Erythroblast (primary cell): ENCODE measurements around the gene SPAG16.
"Not testable (repeated sequence)": the region's sequence is repeated elsewhere in the genome, so short reads cannot be mapped to it uniquely, and the experiment has no call there.

Source experiments
- DNase-seq, 2 experiments: peaks; one replicate each; lab custom pipeline; 2025; lab: John Stamatoyannopoulos, UW
- GATA1 ChIP-seq: IDR thresholded peaks from 2 replicates; pipeline ENCODE4 v1.6.1; 2011; ENCODE audit warnings: low read depth, mild to moderate bottlenecking, control low read depth, low read length, moderate library complexity
- POLR2A ChIP-seq: IDR thresholded peaks from 2 replicates; pipeline ENCODE4 v1.6.1; 2011; ENCODE audit warnings: mild to moderate bottlenecking, low read length

The SPAG16 gene

DNA sequence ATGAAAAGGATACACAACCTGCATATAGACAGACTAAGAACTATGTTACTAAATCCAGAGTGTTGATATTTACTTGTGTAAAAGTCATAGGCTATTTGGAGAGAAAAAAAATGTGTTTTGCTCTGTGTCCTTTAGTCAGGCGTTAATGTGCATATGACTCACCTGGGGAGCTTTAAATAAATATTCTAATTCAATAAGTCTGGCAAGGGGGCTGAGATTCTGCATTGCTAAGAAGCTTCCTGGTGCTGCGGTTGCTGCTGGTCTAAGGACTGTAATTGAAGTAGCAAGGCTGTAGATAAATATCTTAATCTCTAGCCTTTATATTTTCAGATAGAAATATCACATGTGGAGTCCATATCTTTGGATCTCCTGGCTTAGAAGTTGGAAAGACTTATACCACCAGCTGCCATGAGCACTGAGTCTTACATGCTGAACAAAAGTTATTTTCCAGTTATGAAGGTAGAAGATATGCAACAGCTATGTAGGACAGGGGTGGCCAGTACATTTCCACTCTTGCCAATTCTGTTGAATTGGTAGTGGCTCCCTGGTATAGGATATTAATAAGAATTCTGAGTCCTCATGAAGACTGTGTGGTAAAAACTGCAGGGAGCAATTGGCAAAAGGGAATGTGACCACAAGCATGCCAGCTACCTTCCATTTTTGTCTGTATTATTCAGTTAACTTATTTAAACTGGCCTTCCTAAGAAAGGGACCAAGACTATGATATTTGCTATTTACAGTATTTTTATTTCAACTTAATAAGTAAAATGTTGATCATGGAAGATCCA, 4.8 kb downstream of the SPAG16 start:
- no peak for DNase-seq
- TF ChIP-seq POLR2A (no peak), GATA1 (no peak)

DNA sequence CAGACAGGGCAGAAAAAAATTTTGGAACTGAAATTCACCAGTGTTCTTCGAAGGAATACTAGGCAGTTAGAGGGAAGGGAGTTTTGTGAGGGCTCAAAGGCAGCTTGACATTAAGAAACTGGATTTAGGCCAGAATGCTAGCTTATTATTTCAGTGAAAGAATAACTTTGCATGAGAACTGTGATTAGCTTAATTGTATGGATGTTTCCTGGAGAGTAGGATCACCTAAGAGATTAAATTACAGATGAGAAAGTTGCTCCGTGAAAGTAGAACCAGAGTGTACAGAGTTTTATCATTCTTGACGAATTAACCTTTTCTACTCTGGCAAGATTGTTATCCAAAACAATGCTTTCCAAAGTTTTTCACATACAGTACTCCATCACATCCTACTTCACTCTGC, 6.2 kb downstream of the SPAG16 start:
- TF ChIP-seq POLR2A = no peak
- TF ChIP-seq GATA1 = no peak
- no peak for DNase-seq

DNA sequence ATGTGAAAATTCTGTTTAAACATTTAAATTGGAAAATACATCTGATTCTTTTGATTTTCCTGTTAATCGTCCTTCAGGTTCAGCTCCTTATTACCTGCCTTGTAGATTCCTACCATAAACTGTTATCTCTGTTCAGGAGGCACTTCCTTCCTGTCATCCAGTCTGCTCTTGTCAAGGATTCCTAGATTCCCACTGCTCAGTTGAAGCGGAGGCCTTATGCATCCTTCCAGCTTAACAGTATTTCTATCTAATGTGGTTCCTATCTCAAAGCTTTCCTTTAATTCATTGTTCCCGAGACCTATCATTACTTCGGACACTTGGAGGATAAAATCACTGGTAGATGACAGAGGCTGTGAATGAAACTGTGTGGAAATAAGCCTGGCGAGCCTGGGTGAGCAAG, 12.0 kb downstream of the SPAG16 start:
- no peak for DNase-seq
- no peak for TF ChIP-seq POLR2A
- TF ChIP-seq GATA1 = no peak

DNA sequence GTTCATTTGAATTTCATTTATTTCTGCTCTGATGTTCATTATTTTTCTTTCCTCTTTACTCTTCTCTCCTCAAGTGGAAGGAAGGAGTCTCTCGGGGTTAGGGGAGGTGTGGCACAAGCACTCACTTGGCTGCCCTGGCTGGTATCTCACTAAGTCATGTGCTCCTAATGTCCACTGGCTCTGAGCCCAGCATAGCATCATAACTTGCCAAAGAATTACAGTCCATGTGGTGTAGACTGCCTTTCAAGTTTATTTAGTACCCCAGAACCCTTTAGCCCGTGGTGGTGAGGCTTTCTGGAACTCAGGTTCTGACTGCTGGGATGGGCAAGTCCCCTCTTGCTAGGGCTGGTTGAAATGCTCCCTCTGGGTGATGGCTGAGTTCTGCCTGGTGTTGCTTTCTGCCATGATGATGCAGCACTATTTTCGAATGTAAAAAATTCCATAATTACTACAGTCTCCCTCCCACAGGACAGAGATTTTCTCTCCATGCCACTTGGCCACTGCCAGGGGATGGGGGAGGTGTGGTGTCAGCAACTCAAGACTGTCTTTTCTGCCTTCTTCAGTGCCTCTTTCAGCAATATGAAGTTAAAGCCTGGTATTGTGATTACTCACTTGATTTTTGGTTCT, 22.2 kb downstream of the SPAG16 start:
- TF ChIP-seq GATA1 (no peak), POLR2A (no peak)
- DNase-seq = peak; percentile 53 to 55

DNA sequence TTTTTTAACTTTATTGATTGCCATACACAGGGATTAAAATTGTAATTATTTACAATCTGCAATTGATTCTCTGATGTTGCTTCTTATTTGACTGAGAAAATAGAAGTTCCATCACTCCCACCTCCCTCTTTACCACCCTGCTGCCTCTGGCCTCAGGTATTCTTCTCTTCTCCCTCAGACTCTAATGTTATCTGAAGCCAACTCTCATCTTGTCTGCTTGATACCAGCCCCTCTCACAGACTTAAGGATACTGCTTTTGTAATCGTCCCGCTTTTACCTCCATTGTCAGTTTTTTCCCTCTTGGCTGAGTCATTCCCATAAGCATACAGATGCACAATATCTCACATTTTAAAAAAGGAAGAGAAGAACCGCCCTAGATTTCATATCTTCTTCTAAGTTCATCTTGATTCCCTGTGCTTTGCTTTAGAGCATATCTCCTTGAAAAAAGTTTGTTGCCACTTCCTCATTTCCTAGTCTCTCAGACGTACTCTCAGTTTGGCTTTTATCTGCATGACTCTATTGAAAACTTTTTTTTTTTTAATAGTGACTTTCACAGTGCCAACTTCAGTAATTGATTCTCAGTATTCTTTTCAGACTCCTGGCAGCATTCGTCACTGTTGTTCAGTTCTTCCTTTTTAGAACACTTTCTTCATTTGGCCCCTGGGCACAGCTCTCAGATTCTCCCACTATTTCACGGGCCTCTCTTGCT, 31.1 kb downstream of the SPAG16 start:
- TF ChIP-seq GATA1 (no peak), POLR2A (no peak)

DNA sequence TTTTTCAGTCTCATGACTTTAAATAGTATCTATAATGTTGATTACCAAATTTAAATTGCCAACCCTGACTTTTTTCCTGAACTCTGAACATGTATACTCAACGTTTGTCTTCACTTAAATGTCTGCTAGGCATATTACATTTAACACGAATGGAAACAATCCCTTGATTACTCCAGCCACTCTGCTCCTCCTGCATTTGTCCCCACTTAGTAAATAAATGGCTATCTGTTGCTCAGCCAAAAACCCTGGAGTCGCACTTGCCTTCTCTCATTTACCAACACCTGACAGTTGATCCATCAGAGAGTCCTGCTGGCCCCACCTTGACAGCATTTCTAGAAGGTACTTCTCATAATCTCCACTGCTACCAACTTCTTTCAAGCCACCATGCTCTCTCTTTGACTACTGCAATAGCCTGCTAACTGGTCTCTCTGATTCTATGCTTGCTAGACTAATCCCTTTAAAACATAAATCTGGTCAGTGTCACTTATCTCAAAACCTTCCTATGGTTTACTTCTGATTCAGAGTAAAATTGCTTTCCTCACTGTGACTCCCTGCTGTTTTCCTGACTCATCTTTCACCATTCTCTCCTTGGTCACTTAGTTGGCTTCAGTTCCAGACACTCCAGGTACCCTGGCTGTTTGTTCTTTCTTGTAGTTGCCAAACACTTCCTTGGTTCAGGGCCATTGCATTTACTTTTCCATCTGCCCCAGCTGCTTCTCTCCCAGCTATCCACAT, 31.9 kb downstream of the SPAG16 start:
- TF ChIP-seq POLR2A = no peak
- no peak for TF ChIP-seq GATA1
- DNase-seq = no peak

More for the DNA sequence above, 31.1 kb downstream of the SPAG16 start:
- no peak for DNase-seq

DNA sequence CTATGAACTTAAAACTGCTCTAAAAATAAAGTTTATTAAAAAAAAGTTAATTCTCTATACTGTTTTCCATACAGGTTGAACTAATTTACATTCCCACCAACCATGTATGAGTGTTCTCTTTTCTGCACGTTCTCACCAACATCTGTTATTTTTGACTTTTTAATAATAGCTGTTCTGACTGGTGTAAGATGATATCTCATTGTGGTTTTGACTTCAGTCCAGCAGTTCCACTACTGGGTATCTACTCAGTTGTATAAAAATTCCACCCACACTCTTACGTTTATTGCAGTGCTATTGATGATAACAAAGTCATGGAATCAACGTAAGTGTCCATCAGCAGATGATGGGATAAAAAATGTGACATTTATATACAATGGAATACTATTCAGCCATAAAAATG, 33.7 kb downstream of the SPAG16 start:
- DNase-seq = peak in 1 of 2 experiments; percentile 1
- no peak for TF ChIP-seq GATA1
- TF ChIP-seq POLR2A = no peak

DNA sequence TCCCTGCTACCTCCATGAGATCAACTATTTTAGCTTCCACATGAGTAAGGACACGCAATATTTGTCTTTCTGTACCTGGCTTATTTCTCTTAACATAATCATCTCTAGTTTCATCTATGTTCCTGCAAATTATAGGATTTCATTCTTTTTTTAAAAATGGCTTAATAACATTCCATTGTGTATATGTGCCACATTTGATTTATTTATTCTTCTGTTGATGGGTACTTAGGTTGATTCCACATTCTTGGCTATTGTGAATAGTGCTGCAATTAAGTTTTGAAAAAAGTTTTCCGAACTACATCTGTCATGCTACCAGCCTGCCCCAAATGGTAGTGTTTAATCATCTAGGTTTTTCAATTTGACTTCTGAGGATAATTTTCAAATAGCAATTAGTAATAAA, 36.3 kb downstream of the SPAG16 start:
- DNase-seq = no peak
- TF ChIP-seq GATA1 (no peak), POLR2A (no peak)

DNA sequence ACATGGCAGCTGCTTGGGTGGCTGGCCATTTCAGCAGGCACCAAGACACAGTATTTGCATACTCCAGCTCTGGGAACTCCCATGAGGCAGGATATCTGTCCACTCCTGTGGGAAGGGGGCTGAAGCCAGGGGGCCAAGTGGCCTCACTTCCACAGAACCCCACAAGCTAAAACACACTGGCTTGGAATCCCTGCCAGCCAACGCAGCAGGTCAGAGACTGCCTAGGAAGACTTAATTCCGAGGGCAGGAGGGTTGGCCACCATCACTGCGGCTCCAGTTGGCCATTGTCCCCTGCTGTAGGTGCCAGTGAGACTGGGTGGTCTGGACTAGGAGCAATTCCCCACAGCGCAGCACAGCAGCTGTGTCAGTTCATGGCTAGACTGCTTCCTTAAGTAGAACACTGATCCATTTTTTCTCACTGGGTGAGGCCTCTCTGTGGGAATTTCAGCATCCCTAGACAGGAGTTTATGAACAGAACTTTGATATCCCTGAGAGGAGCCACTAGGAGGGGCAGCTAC, 52.0 kb downstream of the SPAG16 start:
- DNase-seq = no peak

DNA sequence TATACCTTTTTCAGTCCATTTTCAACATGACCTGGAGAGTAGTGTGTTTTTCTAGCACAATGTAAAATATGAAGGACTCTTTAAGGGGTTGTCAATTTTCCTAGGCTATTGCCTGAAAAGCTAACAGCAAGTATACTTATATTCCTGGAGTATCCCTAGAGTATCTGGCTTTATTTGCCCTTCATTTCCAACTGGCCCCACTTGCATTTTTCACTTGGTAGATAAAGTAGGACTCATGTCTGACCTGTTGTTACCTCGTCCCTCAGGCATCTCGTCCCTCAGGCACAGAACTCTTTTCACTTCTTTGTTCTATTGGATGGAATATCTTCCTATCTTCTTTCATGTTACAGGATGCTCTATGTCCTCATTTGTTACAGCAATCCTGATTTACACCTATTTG, 69.2 kb downstream of the SPAG16 start:
- no peak for DNase-seq
- no peak for TF ChIP-seq POLR2A

More for the DNA sequence above, 52.0 kb downstream of the SPAG16 start:
- TF ChIP-seq GATA1 (no peak), POLR2A (no peak)

DNA sequence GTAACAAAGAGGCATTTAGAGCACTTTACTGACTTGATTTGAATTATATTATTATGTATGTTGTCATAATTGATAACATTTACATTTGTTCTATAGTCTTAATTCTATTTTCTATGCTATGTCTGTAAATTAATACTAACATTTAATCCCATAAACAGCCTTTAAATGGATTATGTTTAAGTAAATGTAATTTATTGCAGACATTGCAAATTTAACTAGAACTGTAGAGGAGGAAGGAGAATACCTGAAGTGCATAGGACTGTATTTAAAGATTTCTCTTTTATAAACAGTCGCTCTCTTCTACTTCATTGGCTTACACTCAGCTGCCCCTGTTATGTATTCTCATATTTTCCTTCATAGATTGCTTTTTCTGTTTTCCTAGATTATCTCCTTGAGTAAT, 92.4 kb downstream of the SPAG16 start:
- no peak for DNase-seq
- no peak for TF ChIP-seq GATA1

DNA sequence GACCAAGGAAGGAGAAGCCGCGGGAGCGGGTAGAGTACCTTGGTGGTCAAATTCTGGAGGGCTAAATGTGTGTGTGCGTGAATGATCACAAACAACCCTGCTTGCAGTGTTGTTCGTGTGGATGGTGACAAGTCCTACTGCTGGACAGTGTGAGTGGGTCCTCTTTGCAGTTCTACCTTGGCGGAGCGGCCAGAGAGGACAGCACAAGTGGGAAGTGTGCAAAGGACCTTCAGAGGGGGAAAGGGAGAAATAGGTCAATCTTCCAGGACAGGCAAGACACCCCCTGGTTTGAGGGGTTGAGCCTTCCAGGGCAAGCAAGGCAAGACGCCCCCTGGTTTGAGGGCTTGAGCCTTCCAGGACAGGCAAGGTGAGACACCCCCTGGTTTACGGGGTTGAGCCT, 122.8 kb downstream of the SPAG16 start:
- not testable (repeated sequence) for DNase-seq

DNA sequence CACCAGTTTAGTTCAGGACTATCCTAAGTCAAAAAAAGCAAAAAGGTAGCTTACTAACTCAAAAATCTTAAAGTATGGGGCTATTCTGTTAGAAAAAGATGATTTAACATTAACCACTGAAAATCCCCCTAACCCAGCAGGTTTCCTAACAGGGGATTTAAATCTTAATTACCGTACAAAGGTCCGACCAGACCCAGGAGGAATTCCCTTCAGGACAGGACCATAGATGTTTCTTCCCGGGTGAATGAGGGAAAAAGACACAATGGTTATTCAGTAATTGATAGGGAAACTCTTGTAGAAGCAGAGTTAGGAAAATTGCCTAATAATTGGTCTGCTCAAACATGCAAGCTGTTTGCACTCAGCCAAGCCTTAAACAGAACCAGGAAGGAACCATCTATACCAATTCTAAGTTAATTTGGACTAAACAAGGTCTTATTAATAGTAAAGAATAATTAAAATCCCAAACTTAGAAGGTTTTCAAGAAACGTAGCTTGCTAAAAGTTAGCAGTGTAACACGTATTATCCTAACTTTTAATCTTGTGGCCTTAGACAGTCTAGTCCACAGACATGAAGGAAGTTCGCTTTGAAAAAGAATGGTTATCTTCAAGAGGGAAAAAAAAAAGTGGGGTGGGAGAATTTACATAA, 124.3 kb downstream of the SPAG16 start:
- DNase-seq = not testable (repeated sequence)

DNA sequence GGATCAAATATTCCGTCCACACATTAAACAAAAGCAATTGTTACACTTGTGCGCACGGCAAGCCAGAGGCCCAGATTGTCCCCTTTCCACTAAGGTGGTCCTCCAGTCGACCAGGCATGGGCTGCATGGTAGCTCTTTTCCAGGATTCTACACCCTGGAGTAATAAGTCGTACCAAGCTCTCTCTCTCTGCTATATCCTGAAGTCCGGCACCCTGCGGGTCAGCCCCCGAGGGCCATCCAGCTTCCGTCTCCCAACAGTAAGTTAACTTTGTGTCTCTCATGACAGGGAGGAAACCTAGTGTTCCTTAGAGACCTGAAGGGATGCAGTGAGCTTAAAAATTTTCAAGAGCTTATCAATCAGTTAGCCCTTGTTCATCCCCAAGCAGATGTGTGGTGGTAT, 126.4 kb downstream of the SPAG16 start:
- DNase-seq = not testable (repeated sequence)
